CD4-positive, alpha-beta T cell treated with Interleukin-4 for 1 hour (primary cell): ENCODE data around the gene DOCK4.
A peak's percentile ranks its signal among the peaks of the same experiment; 100 is the strongest.

Experiments used
- DNase-seq, 2 donors: peaks; one replicate each; pipeline ENCODE4 v3.0.0-alpha.2; 2020 to 2022

Gene DOCK4

GRCh38 chr7:111787099-111787498 lies 419.1 kb downstream of the DOCK4 start:
- DNase-seq = no peak

- DNase-seq = no peak
Measured at GRCh38 chr7:111785076-111785475, 421.1 kb downstream of the DOCK4 start.

- no peak for DNase-seq
Measured at GRCh38 chr7:111784296-111784695, 421.9 kb downstream of the DOCK4 start.

- DNase-seq = no peak
Measured at GRCh38 chr7:111783854-111784253, 422.3 kb downstream of the DOCK4 start.

GRCh38 chr7:111780527-111780926 lies 425.7 kb downstream of the DOCK4 start:
- no peak for DNase-seq

- no peak for DNase-seq
Measured at GRCh38 chr7:111775206-111775605, 431.0 kb downstream of the DOCK4 start.

GRCh38 chr7:111772716-111773115 lies 433.5 kb downstream of the DOCK4 start:
- no peak for DNase-seq

GRCh38 chr7:111771638-111772037 lies 434.6 kb downstream of the DOCK4 start:
- no peak for DNase-seq

GRCh38 chr7:111770116-111770515 lies 436.1 kb downstream of the DOCK4 start:
- no peak for DNase-seq

GRCh38 chr7:111765751-111766643 lies 440.2 kb downstream of the DOCK4 start:
- DNase-seq = no peak

GRCh38 chr7:111763221-111763801 lies 442.9 kb downstream of the DOCK4 start:
- DNase-seq = no peak

GRCh38 chr7:111762799-111763198 lies 443.4 kb downstream of the DOCK4 start:
- no peak for DNase-seq

GRCh38 chr7:111762211-111762610 lies 444.0 kb downstream of the DOCK4 start:
- DNase-seq = no peak

- DNase-seq = no peak
Measured at GRCh38 chr7:111760043-111760442, 446.2 kb downstream of the DOCK4 start.

- DNase-seq = no peak
Measured at GRCh38 chr7:111758332-111758731, 447.9 kb downstream of the DOCK4 start.

GRCh38 chr7:111756687-111757178 lies 449.5 kb downstream of the DOCK4 start:
- DNase-seq = no peak

- no peak for DNase-seq
Measured at GRCh38 chr7:111755383-111755782, 450.8 kb downstream of the DOCK4 start.

- DNase-seq = no peak
Measured at GRCh38 chr7:111753968-111754367, 452.2 kb downstream of the DOCK4 start.

- peak; percentile 37 to 39 for DNase-seq
Measured at GRCh38 chr7:111752022-111752582, 454.1 kb downstream of the DOCK4 start.

- no peak for DNase-seq
Measured at GRCh38 chr7:111750878-111751277, 455.3 kb downstream of the DOCK4 start.

GRCh38 chr7:111750228-111750627 lies 456.0 kb downstream of the DOCK4 start:
- no peak for DNase-seq

GRCh38 chr7:111749625-111750024 lies 456.6 kb downstream of the DOCK4 start:
- DNase-seq = no peak

- DNase-seq = no peak
Measured at GRCh38 chr7:111747718-111748117, 458.5 kb downstream of the DOCK4 start.

GRCh38 chr7:111746950-111747349 lies 459.2 kb downstream of the DOCK4 start:
- no peak for DNase-seq
